ENCODE measurements around the gene NKAIN2.
A peak's percentile ranks its signal among the peaks of the same experiment; 100 is the strongest.

NKAIN2 gene

DNA sequence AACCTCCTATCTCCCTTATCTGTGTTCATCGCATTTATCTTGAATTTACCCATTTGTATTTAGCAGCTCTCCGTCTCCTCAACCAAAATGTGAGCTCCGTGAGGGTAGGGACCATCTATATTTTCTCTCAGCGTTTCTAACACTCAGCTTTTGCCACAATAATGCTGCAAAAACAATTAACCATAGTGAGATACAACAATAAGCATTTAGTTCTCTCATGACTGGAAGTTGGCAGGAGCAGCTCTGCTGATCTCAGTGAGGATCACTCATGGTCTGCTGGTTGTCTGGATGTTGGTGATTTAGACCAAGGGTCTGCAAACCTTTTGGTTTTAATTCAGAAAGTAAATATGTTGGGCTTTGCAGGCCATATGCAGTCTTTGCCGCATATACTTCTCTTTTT lies 763.7 kb downstream of the NKAIN2 start:
- no peak for DNase-seq (ENCODE audit: low read depth)

DNA sequence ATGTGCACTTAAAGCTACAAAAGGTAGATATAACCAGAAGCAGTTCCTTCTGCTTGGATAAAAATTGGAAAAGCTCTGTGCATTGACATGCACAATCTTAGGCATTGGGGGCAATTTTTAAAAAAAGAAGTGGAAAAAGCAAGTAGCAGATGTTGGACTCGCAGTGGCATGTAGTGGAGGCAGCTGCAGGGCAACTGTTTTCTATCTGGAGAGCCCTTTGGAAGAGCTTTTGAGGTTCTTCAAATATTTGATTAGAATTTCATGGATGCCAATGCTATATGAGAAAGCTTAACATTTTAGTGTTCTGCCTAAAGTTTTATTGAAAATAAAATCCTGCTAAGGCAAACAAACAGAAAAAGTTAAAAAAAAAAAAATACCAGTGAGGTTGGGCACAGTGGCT lies 770.3 kb downstream of the NKAIN2 start:
- DNase-seq (ENCODE audit: low read depth) = no peak

DNA sequence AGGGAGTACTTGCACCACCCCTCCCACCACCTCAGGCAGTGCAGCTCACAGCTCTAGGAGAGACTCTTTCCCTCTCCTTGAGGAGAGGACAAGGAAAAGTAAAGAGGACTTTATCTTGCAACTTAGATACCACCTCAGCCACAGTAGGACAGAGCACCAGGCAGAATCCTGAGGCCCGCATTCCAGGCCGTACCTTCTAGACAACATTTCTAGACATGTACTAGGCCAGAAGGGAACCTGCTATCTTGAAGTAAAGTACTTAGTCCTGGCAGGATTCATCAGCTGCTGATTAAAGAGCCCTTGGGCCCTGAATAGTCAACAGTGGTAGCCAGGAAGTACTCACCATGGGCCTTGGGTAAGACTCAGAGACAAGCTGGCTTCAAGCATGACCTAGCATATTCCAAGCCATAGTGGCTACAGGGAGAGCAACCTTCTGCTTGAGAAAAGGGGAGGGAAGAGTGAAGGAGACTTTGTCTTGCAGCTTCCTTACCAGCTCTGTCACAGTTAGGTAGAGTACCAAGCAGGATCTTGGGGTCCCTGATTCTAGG lies 774.1 kb downstream of the NKAIN2 start:
- DNase-seq (ENCODE audit: low read depth) = no peak

DNA sequence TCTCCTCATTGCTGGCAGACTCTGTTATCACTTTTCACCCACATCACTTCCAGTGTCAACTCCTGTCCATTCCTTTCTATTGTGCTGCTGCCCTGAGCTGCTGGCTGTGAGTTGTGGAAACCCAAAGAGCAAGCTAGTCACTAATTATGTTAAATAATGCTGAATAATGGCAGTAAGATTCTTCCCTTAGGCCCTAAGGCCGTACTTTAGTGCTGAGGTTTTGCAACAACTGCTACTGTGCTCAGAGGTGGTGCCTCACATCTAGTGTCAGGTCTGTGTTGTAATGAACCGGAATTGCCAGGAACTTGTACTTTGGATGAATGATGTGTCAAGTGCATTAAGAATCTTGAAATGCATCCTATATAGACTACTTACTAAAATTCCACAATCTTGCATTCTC lies 786.3 kb downstream of the NKAIN2 start:
- no peak for DNase-seq (ENCODE audit: low read depth)

DNA sequence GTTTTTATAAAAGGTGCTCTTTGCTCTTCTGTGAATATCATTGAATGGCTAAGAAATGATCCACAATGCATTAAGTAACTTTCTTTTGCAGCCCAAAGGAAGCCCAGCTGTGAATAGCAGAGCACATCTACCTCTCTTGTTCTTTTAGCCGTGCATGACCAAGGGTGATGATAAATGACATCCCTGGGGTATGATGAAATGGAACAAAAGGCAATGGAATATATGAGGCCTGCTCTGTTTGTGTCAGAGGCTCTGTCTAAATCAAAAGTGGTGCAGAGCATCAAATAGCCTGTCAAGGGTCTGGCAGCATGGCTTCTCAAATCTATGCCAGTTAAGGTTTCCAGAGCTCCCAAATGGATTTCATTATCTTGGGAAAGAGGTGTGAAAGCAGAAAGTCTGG lies 796.0 kb downstream of the NKAIN2 start:
- no peak for DNase-seq (ENCODE audit: low read depth)

DNA sequence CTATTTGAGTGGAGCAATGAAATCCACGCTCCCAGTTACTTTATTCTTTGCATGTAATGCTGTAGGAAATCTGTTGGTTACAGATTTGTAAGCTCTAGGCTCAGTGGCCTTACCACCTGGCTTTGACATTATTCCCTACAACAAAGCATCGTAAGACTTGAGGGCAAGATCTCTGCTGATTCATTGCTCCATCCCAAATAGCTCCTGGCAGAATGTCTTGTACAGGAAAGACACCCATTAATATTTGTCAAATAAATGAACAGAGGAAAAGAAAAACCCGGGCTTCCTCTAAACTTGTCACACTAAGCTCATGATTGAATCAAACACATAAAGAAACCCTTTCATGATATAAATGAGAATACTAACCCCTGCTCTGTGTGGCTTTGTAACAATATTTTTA lies 801.1 kb downstream of the NKAIN2 start:
- DNase-seq (ENCODE audit: low read depth) = no peak

DNA sequence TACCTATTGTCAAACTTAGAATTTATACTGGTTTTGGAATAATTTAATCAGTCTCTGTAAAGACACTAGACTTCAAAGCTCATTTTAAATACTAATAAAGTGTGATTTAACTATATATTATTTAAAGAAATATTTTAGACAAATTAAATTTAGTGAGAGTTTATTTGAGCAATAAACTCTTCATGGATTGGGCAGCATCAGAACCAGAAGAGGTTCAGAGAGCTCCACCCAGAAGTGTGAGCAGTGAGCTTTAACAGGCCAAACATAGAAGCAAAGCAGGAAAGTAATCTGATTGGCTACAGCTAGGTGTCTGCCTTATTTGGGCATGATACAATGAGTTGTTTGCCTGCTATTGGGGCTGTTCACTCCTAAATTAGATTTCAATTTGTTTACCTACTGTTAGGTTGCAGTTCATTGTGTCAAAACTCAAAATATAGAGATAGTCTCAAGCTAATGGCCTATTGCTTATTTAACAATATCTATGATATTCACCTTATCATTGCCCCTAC lies 803.5 kb downstream of the NKAIN2 start:
- no peak for DNase-seq (ENCODE audit: low read depth)

DNA sequence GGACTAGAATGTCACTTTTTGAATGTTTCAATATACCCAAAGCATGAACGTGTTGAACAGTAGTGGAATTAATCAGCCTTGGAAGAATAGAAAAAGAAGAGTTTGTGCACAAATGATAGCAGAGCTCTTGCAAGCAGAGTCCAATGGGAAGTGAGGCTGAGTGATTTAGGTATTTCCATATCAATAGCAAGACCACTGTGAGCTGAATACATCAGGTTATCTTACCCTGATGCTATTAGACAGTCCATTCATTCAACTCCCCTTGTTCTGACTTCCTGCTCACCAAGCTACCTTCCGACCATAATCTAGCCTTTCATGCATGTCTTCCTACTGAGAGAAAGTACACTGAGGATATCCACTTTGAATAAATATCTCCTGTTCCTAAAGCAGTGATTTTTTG lies 809.4 kb downstream of the NKAIN2 start:
- DNase-seq (ENCODE audit: low read depth) = no peak

DNA sequence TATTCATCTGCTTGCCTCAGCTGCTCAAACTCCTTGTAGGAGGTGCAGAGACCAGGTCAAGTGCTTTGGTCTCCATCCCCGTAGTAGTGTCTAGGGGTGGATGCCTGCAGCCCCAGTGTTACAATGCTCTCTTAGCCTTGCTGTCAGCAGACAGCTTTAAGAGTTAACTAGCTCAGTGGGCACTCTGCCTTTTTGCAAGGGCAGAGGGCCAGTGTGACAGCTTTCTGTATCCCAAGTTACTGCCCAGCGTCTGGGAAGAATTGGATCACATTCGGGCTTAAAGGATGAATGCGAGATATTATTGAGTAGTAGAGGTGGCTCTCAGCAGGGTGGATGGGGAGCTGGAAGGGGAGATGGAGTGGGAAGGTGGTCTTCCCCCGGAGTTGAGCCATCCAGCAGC lies 818.7 kb downstream of the NKAIN2 start:
- DNase-seq (ENCODE audit: low read depth) = no peak

DNA sequence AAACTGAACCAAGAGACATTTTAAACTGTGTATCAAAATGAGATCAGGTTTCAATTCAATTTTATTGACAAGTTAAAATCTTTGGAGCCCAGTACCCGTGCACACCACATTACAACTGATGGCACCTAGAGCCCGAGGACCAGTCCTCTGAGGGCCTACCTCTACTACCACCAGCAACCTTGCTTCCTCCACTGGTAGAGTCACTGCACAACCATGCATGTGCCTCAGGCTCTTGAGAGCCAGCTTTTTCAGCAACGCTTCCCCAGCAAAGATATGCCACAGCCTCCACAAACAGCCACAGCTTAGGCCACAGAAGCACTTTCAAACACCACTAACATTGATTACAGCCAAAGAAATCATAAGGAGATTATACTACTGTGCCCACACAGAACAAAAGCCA lies 830.0 kb downstream of the NKAIN2 start:
- no peak for DNase-seq (ENCODE audit: low read depth)

DNA sequence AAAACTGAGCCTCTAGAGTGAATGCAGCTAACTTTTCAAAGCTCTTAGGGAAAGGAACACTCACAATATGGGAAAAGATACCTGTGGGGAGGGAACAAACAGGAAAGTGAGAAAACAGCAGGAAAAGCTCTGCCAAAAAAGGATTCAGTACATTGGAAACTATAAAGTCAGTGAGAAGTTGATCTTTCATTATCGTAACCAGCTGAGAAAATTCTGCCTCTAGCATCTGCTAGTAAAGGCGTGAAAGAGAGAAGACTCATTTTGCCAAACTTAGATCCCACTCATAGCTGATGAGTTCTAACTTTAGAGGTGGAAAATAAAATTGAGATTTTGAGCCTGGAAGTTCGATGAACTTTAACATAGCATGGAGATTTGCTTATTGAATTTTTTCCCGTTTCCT lies 836.8 kb downstream of the NKAIN2 start:
- DNase-seq (ENCODE audit: low read depth) = no peak

DNA sequence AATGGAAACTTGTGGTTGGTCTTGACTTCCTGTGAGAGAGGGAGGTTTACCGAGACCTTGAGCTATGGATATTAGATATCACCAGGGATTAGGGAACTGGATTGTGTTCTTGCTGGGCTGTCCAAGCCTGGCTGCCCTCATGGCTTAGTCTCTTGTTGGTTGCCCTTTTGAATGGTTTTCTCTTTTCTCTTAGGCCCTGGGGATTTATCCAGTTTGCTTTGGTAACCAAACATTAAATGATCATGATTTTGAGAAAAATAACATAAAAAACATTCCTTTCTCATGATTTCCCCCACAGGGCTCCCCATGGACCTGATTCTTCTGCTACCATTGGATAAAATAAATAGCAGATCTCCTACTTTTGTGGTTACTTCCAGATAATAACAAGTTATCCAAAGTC lies 852.2 kb downstream of the NKAIN2 start:
- DNase-seq (ENCODE audit: low read depth) = no peak

DNA sequence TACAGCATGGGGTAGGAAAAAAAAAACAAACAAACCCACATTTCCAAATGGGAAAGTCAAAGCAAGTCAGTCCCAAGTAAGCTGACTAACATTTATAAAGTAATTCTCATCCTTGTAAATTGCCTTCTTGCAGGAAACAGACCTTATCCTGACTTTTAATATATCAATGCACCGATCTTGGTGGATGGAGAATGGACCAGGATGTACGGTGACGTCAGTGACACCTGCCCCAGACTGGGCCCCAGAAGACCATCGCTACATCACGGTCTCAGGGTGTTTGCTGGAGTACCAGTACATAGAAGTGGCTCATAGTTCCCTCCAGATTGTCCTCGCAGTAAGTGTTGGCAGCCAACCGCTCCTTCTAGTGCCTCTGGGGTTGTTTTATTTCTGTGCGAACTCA lies 854.4 kb downstream of the NKAIN2 start:
- no peak for DNase-seq (ENCODE audit: low read depth)

DNA sequence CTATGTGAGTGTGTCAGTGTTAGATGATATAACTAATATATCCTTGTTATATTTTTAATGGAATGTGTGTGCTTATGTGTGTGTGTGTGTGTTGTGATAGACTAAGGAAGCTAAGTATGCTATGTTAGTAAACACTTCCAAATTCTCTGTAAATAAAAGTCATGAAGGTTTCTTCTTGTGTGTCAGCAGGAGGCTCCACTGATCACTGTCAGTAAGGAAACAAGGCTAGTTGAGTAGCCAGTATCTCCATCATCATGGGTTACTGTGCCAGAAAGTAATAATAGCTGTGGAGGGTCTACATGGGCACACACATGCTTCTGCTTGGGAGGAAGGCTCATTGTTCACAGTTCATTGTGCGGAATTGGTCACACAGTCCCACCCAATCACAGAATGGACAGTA lies 855.8 kb downstream of the NKAIN2 start:
- no peak for DNase-seq (ENCODE audit: low read depth)

DNA sequence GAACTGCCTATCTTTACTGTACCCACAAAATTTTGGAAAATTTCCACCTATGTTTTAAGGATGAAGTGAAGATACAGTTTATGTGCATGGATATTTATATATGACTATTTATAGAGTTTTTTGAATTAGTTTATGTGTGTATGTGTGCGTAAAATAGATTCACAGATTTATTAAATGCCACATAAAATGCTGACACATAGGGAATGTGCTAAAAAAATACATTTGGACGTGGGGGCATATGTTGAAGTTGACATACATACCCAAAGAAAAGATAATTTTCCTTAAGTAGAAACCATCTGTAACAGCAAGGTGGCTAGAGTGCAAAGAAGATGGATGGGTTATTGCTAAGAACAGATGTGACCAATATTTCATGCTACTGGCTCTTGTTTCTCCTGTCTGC lies 856.5 kb downstream of the NKAIN2 start:
- no peak for DNase-seq (ENCODE audit: low read depth)

DNA sequence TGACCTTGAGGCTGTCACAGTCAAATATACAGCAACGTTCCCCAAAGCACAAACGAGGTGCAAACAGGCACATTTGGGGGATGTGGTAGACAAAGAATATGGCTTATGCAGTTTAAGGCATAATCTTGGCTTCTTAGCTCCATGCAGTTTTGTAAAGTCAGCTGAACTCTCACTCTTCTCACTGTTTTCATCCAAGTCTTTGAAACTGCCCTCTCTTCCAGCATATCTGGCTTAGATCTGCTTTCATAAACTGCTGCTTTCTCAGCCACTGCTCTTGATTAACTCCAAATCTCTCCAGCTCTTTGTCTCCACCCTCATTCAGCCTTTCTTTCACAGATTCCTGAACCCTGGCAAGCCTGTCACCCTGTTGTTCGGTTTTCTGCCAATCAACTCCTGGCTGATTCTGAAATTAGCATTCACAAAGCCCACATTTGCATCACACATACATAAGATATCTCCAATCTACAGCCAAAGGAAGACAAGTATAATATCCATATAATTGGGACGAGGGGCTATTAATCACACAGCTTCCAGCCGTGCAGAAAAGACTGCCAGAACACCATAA lies 857.5 kb downstream of the NKAIN2 start:
- no peak for DNase-seq (ENCODE audit: low read depth)

DNA sequence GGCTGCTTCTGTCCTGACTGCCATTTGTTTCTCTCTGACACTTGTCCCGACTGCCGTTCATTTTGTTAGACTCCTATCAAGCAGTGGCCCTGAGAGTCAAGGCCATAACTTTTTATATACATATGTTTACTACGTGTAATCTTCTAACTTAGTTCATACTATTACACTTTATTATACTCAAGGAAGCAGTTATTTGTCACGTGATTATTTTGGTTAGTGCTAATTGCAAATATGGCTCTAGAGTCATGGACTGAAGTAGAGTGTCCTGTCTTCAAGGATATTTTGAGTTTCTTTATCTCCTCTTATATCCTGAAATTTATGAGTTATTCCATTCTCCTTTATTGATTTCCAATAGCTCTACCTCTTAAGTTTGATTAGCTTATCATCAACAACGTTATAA lies 864.4 kb downstream of the NKAIN2 start:
- no peak for DNase-seq (ENCODE audit: low read depth)

DNA sequence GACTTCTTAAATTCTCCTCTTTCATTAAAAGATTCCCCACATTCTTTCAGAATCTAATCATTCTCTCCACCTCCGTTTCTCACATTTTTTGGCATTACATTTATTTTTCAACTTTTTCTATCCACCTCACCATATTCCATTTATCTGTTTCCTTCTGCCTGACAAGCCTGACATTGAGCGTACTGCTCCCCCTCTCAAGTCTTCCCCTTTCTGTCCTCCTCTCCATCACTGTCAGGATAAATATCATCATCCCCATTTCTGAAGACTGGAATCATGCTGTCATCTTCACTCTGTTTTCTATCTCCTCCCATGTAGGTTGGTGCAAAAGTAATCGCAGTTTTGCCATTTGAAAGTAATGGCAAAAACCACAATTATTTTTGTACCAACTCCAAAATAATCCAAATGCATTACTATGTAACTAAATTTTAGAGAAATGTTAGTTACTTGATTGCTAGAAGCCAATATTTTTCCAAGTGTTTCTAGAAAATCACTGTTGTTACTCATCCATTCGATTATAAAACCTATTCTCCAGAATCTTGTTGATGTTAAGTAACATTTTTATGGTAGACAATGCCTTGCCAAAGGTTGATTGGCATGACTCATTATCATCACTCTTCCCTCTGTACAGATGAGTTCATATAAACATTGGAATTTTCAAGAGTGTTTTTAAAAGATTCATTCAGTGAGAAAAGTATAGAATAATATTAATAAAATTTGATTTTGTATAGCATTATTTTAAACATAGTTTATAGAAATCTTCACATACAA lies 866.2 kb downstream of the NKAIN2 start:
- no peak for DNase-seq (ENCODE audit: low read depth)

DNA sequence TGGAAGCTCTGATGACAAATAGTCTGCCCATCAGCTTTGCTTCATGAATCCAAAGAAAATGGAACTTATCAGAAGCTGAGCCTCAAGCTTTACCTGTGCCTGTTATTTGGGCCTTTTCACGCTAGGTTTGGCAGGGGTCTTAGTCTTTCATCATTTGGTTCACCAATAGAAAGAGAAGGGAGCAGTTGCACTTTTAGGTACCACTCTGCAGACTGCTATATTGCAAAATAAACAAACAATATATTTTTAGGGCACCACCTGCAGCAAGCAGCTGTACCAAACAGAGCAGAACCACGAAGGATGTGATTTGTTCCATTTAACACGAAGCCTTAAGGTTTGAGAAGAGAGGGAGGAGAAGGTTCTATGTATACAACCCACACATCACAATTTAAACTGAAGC lies 867.1 kb downstream of the NKAIN2 start:
- DNase-seq (ENCODE audit: low read depth) = no peak

DNA sequence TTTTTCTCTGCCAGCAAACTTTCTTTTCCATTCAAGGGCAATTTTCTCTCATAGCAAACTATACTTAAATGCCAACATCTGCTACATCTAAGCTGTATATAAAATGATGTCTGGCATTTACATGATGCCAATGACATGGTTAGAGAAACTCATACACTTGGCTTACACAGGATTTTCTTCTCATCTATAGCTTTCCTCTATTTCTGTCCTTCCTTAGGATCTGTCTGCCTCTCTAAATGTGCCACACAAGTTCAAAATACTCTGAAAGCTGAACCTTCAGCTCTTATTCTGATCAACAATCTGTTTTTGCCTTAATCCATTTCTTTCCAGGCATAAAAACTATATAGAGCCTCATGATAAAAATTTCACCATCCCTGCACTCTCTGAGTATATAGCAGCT lies 867.7 kb downstream of the NKAIN2 start:
- DNase-seq (ENCODE audit: low read depth) = no peak

DNA sequence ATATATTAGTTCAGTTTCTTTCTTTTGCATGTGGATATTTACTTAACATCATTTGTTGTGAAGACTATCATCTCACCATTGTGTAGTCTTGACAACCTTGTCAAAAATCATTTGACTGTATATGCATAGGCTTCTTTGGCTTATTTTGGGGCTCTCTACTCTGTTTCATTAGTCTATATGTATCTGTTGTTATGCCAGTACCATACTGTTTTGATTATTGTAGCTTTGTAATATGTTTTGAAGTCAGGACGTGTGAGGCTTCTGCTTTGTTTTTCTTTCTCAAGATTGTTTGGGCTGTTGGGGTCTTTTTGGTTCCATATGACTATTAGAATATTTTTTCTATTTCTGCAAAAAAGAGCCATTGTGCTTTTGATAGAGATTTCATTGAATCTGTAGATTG lies 870.4 kb downstream of the NKAIN2 start:
- no peak for DNase-seq (ENCODE audit: low read depth)

DNA sequence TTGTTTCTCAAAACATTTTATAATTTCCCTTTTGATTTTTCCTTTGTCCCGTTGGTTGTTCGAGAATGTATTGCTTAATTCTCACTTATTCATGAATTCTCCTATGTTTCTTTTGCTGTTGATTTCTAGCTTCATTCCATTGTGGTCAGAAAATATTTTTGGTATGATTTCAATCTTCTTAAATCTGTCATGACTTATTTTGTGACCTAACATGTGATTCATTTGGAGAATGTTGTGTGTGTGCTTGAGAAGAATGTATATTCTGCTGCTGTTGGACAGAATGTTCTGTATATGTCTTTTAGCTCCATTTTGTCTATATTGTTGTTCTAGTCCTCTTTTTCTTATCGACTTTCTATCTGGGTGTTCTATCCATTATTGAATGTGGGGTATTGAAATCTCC lies 872.4 kb downstream of the NKAIN2 start:
- DNase-seq (ENCODE audit: low read depth) = peak; percentile 41

DNA sequence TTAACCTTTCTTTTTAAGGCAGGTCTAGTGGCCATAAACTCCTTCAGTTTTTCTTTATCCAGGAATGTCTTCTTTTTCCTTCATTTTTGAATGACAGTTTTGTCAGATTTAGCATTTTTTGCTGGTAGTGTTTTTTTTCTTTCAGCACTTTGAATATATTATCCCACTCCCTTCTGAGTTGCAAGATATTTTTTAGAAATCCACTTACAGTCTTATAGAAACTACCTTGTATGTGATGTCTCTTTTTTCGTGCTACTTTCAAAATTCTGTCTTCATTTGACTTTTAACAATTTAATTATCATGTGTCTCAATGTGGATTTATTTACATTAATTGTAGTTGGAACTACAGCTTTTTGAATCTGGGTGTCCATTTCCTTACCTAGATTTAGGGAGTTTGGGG lies 874.2 kb downstream of the NKAIN2 start:
- DNase-seq (ENCODE audit: low read depth) = no peak

DNA sequence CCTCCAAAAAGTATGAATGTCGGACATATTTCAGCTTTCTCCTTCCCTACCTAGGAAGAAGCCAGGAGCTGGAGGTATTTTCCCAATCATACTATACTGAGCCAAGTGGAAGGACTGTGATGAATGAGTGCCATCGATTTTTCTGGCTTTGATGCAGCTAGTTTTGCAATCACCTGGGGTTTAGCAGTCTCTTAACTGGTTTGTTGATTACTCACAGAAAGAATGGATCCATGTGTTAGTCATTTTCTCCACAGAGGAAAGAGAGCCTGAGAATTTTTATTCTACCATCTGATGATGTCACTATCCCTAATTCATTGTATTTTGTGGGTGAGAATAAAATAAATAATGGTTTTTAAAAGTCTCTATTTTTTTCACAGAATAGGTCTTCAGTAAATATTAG lies 875.7 kb downstream of the NKAIN2 start:
- no peak for DNase-seq (ENCODE audit: low read depth)

All from fibroblast of the conjunctiva (primary cell).